ENCODE measurements around the gene GJC3. TPM values are rescaled to one million over a fixed set of nuclear protein-coding genes. Genes with fewer than 3 reads are reported as not detected.

Gene GJC3
- total RNA-seq, 1 donor from 2014 or later: not detected

Other genes starting within 250 kb of the GJC3 start
- gene CYP3A5, start 249.6 kb downstream of the GJC3 start, total RNA-seq: 104 TPM
- gene CYP3A7, start 194.4 kb downstream of the GJC3 start, total RNA-seq: 0.75 TPM
- not detected for gene CYP3A4, start 145.4 kb downstream of the GJC3 start, total RNA-seq
- gene CYP3A43, start 101.6 kb downstream of the GJC3 start, total RNA-seq: 0.75 TPM
- gene OR2AE1, start 52.6 kb downstream of the GJC3 start, total RNA-seq: not detected
- 36.3 TPM for gene TRIM4, start 10.1 kb downstream of the GJC3 start, total RNA-seq
- gene AZGP1, start 46.4 kb upstream of the GJC3 start, total RNA-seq: 6.2 TPM
- 105 TPM for gene ZKSCAN1, start 86.0 kb upstream of the GJC3 start, total RNA-seq
- 13.3 TPM for gene ZSCAN21, start 120.2 kb upstream of the GJC3 start, total RNA-seq
- gene ZNF3, start 152.1 kb upstream of the GJC3 start, total RNA-seq: 41.3 TPM
- 121 TPM for gene COPS6, start 159.3 kb upstream of the GJC3 start, total RNA-seq
- 52.4 TPM for gene MCM7, start 171.8 kb upstream of the GJC3 start, total RNA-seq
- gene AP4M1, start 172.0 kb upstream of the GJC3 start, total RNA-seq: 19.5 TPM
- gene TAF6, start 189.7 kb upstream of the GJC3 start, total RNA-seq: 47.4 TPM
- 8.7 TPM for gene CNPY4, start 190.0 kb upstream of the GJC3 start, total RNA-seq
- 1.5 TPM for gene MBLAC1, start 197.3 kb upstream of the GJC3 start, total RNA-seq
- gene LAMTOR4, start 219.3 kb upstream of the GJC3 start, total RNA-seq: 108 TPM
- 35.5 TPM for gene TRAPPC14, start 229.1 kb upstream of the GJC3 start, total RNA-seq
- 7.1 TPM for gene GAL3ST4, start 239.0 kb upstream of the GJC3 start, total RNA-seq
- 5.1 TPM for gene GPC2, start 247.8 kb upstream of the GJC3 start, total RNA-seq
- gene STAG3, start 248.3 kb upstream of the GJC3 start, total RNA-seq: 1.9 TPM

All from ureter (tissue), 1 donor.